Raji (cell line): ENCODE measurements around the gene CAV2.

ENCODE experiments used
- POLR2A ChIP-seq: IDR thresholded peaks from 2 replicates; pipeline ENCODE4 v1.6.1; 2011; ENCODE audit warnings: low read depth, low read length, control low read depth; ENCODE audit not compliant: insufficient read depth

The CAV2 gene

GRCh38 chr7:116511552-116512519 is 12.3 kb downstream of the CAV2 start:
- TF ChIP-seq POLR2A = no peak

- no peak for TF ChIP-seq POLR2A
These were observed 13.1 kb downstream of the CAV2 start for GRCh38 chr7:116512520-116513188.

GRCh38 chr7:116515584-116515983 is 16.0 kb downstream of the CAV2 start:
- TF ChIP-seq POLR2A = no peak

GRCh38 chr7:116516324-116516723 is 16.8 kb downstream of the CAV2 start:
- TF ChIP-seq POLR2A = no peak

GRCh38 chr7:116517626-116518025 is 18.1 kb downstream of the CAV2 start:
- no peak for TF ChIP-seq POLR2A

- no peak for TF ChIP-seq POLR2A
These were observed 19.4 kb downstream of the CAV2 start for GRCh38 chr7:116518961-116519360.

- no peak for TF ChIP-seq POLR2A
These were observed 21.6 kb downstream of the CAV2 start for GRCh38 chr7:116521046-116521664.

- no peak for TF ChIP-seq POLR2A
These were observed 22.7 kb downstream of the CAV2 start for GRCh38 chr7:116522247-116522646.

GRCh38 chr7:116524221-116524608 is 24.7 kb downstream of the CAV2 start:
- TF ChIP-seq POLR2A = no peak

GRCh38 chr7:116524609-116525297 is 25.2 kb downstream of the CAV2 start, which contains the start of gene CAV1:
Gene CAV1 (plus strand): TSS chr7:116525036. CDS start chr7:116525063, 27 bp downstream.
- TF ChIP-seq POLR2A = no peak

- no peak for TF ChIP-seq POLR2A
These were observed 25.9 kb downstream of the CAV2 start for GRCh38 chr7:116525298-116525912.

- TF ChIP-seq POLR2A = no peak
These were observed 26.6 kb downstream of the CAV2 start for GRCh38 chr7:116525913-116526861.

GRCh38 chr7:116526897-116527296 is 27.4 kb downstream of the CAV2 start:
- TF ChIP-seq POLR2A = no peak
